Embryonic facial prominence (tissue), 1 donor: ENCODE data around the gene TMC1.
"Not testable (repeated sequence)": the region's sequence is repeated elsewhere in the genome, so short reads cannot be mapped to it uniquely, and the experiment has no call there.

Experiments
- DNase-seq: peaks from one replicate; pipeline ENCODE4 v3.0.0-alpha.2; 2016; ENCODE audit errors: extremely low spot score

The TMC1 gene

GRCh38 chr9:72763022-72763421 lies 241.6 kb downstream of the TMC1 start:
- no peak for DNase-seq

GRCh38 chr9:72769546-72769945 lies 248.1 kb downstream of the TMC1 start:
- no peak for DNase-seq

GRCh38 chr9:72772661-72773060 lies 251.3 kb downstream of the TMC1 start:
- DNase-seq: no peak

- DNase-seq: no peak
Measured at GRCh38 chr9:72773570-72773969, 252.2 kb downstream of the TMC1 start.

GRCh38 chr9:72775570-72775969 lies 254.2 kb downstream of the TMC1 start:
- DNase-seq: no peak

- no peak for DNase-seq
Measured at GRCh38 chr9:72779614-72780013, 258.2 kb downstream of the TMC1 start.

GRCh38 chr9:72786948-72787347 lies 265.5 kb downstream of the TMC1 start:
- DNase-seq: no peak

- no peak for DNase-seq
Measured at GRCh38 chr9:72788966-72789735, 267.7 kb downstream of the TMC1 start.

- no peak for DNase-seq
Measured at GRCh38 chr9:72789885-72790284, 268.5 kb downstream of the TMC1 start.

- DNase-seq: no peak
Measured at GRCh38 chr9:72790989-72791388, 269.6 kb downstream of the TMC1 start.

- DNase-seq: no peak
Measured at GRCh38 chr9:72791436-72791835, 270.0 kb downstream of the TMC1 start.

GRCh38 chr9:72794946-72795345 lies 273.5 kb downstream of the TMC1 start:
- DNase-seq: no peak

- DNase-seq: no peak
Measured at GRCh38 chr9:72800328-72800994, 279.1 kb downstream of the TMC1 start.

- no peak for DNase-seq
Measured at GRCh38 chr9:72805238-72805637, 283.8 kb downstream of the TMC1 start.

GRCh38 chr9:72806313-72806809 lies 285.0 kb downstream of the TMC1 start:
- DNase-seq: not testable (repeated sequence)

GRCh38 chr9:72807765-72808445 lies 286.5 kb downstream of the TMC1 start:
- no peak for DNase-seq

- no peak for DNase-seq
Measured at GRCh38 chr9:72808446-72808768, 287.0 kb downstream of the TMC1 start.

GRCh38 chr9:72809586-72809985 lies 288.2 kb downstream of the TMC1 start:
- DNase-seq: no peak

GRCh38 chr9:72812559-72813111 lies 291.2 kb downstream of the TMC1 start:
- no peak for DNase-seq

- DNase-seq: no peak
Measured at GRCh38 chr9:72813544-72813943, 292.1 kb downstream of the TMC1 start.

GRCh38 chr9:72814083-72814597 lies 292.7 kb downstream of the TMC1 start:
- DNase-seq: no peak

GRCh38 chr9:72816666-72817065 lies 295.3 kb downstream of the TMC1 start:
- DNase-seq: no peak
